ENCODE data around the gene ASPRV1.

Gene ASPRV1

DNA sequence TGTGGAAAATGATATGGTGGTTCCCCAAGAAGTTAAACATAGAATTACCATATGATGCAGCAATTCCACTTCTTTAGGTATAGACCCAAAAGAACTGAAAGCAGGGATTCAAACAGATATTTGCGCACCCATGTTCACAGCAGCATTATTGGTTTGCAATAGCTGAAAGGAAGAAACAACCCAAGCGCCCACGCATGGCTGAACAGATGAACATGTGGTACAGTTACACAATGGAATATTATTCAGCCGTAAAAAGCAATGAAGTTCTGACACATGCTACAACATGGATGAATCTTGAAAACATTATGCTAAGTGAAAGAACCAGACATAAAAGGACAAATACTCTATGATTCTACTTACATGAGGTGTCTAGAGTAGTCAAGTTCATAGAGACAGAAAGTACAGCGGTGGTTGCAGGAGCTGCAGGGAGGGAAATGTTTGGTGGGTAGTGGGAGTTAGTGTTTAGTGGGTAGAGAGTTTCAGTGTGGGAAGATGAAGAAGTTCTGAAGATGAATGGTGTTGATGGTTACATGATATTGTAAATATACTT is 26.7 kb upstream of the ASPRV1 start:
- DNase-seq (ENCODE audit: low spot score): no peak

DNA sequence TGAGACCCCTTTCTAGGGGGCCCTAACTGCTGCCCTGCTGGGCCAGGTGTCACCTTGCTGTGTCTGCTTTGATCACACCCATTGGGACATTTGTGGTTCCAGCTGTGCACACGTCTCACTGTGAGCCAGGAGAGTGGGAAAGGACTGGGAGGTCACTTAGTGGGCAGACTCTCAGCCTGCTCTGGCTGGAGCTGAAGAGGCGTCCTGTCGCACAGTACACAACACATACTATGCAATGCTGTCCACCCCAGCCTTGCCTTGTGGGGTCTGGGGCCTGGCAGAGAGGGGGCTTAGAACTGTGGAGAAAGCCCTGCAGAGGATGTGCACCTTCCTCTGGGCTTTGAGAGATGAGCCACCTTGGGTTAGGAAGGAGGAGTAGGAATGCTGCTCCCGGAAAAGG is 25.3 kb upstream of the ASPRV1 start:
- DNase-seq (ENCODE audit: low spot score): no peak

DNA sequence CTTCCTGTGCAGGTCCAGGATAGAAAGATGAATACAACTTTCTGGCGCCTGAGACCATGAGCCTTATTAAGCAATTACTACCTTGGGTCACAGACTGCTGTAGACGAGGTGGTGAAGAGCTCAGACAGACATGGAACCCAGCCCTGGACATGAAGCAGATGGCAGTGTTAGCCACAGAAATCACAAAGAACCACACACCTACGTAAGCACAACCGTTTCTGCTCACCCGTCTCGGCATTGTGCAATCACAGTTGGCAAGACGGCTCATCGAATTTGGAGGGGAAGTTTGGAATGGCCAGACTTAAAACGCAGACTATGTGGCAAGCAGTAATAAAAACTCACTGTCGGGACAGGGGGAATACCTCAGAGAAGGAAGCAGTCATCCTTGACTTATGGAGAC is 24.3 kb upstream of the ASPRV1 start:
- no peak for DNase-seq (ENCODE audit: low spot score)

DNA sequence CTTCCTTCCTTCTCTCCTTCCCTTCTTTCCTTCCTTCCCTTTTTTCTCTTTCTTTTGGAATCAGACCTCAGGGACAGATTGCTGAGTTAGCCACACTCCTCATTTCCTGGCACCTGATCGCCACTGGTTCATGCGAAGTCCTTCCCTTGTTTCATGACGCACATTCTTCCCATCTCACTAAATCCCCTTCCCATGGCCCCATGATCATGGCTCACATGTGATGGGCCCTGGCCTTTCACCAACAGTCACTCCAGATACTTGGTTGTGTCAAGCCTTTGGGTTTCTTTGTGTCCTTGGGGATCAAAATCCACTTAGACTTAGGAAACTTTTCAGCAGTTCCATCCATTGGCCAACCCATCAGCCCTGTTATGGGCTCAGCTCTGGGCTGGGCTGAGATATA is 23.8 kb upstream of the ASPRV1 start:
- DNase-seq (ENCODE audit: low spot score): no peak

DNA sequence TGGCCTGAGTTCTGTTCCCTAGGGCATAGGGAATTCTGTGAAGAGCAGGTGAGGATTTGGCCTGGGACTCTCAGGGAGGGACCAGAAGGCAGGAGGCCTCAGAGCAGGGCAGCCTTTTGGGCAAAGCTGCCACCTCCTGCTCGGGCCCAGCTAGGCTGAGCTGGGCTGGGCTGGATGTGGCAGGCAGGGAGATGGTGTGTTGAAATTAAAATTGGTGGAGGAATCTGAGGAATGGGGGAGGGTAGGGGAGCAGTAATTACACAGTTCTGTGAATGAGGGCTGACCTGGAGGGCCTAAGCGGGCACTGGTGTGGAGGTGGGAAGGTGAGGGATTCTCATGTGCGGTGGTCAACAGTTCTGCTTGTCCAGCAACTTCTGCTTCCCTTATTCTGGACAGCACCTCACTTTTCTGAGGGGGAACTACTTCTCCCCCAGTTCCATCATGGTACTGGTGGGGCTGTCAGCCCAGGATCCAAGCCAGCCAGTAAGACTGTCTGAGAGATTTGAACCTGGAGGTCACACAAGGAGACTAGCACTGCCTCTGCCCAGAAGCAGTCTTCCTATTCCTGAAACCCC is 22.0 kb upstream of the ASPRV1 start:
- no peak for DNase-seq (ENCODE audit: low spot score)

DNA sequence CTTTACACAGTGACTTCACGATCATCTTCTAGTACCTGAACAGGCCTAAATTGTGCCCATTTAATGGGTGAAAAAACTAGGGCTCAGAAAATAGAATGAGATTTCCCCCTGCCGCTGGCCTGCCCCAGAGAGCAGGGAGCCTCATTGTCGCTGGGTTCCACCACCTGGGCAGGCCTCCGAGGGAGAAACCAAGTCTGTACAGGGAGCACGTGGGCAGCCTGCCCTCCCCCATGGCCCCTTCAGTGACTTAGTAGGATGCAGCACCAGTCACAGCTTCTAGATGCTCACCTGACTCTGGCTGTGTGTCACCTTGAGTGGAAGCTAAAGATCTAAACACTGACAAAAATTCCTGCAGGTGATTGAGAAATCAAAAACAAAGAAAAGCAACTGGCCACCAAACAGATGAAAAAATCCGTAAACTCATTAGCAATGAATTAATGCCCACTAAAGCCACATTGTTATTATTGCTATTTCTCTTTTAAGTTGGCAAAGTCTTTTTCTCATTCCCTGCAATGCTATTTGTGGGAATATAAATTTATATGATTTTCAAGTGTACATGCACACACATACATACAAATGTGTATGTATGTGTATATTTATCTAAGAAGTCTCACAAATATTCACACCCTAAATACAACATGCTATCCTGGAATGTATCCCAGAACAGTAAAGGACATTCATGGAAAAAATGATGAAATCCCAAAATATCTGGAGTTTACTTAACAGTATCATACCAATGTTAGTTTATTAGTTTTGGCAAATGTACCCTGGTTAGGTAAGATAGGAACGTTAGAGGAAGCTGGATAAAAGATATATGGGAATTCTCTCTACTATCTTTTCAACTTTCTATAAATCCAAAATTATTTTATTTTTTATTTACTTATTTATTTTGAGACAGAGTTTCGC is 18.7 kb upstream of the ASPRV1 start:
- no peak for DNase-seq (ENCODE audit: low spot score)

DNA sequence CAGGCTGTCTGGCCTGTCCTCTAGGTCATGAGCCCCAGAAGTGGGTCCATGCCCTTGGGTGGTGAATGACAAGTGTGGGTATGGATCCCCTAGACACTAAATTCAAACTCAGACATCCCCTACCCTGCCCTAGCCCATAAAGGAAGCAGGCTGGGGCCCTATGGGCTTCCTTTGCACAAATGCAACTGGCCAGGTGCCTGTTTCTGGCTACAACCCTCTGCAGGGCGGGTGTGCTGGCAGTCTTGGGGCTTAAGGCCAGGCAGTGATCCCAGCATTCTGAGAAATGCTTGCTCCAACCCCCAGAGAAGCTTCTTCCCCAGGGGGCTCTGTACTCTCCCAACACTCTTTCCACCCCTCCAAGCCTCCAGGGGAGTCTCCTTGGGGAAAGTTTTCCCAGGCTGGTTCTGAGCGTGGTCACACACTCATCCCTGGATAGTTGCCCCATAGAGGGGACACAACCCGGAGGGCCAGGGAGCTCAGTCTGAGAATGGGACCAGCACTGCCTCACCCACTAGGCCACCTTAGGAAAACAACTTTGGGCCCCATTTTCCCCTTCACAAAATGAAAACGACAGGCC is 16.6 kb upstream of the ASPRV1 start:
- no peak for DNase-seq (ENCODE audit: low spot score)

DNA sequence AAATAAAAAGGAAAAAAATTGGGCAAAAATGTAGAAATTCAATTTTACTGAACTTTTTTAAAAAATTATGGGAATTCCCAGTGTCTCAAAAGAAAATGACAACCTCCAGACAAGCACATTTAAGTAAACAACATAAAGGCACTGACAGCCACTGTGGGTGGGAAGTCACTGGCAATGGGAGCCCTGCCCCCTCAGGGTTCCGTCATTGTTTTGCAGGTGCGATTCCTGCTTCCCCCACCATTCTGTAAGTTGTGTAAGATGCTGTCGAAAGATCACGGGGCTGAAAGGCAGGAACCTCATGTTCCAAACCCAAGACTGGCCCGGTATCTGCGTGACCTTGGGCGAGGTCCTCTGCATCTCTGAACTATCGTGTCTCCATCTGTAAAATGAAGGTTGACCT is 15.8 kb upstream of the ASPRV1 start:
- DNase-seq (ENCODE audit: low spot score): no peak

DNA sequence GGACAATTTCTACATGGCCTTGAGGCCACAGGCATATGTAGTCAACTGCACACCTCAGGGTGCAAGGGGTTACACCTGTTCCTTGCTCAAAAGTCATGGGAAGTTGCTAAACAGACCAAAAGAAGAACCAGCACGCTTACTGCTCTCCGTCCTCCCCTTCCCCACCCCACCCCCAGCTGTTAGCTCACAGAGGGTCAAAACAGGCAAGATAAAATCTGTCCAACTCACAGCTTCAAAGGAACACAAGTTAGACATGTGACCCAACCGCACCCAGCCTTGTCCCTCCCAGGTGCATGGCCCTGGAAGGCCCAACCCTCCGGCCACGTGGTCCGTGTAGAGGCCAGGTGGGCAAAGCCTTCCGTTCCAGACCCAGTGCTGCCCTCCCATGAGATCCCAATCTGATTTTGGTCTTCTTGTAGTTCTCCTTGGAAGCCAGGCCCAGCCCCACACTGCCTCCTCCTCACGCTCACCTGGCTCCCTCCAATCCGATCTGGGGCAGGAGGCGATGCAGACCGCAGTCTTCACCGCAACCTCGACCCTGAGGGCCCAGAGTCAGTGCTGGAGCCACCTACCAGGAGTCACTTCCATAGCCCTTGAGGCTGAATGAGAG is 14.5 kb upstream of the ASPRV1 start:
- DNase-seq (ENCODE audit: low spot score): no peak

DNA sequence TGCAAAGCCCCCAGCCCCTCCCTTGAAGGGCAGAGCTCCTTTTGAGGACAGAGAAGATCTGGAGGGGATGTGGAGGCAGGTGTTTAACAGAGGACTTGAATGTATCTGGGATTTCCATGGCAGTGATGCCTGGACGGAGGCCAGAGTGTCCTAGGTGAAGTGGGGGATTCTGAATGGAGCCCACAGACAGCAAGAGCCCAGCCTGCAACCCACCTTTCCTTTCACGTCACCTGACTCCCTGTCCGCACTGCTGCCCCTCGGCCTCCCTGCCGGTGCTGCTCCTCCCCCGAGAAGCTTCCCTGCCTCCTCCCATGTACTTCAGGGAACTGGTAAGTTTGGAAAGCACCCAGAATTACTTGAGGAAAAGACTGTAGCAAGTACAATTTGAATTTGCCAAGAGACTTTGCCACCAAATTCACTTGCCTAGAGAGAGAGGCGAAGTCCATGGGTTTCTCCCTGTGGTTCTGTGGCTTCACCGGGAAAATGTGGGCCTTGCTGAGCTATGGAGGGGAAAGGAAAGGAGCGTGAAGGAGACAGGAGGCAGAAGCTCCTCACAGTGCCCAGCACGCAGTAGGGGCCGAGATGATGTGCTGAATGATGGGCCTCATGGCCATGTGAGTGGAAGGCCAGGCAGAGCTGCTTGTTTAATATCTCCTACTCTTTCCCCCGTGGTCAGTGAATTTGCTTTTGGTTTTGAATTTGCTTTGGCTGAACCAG is 13.9 kb upstream of the ASPRV1 start:
- DNase-seq (ENCODE audit: low spot score): no peak

DNA sequence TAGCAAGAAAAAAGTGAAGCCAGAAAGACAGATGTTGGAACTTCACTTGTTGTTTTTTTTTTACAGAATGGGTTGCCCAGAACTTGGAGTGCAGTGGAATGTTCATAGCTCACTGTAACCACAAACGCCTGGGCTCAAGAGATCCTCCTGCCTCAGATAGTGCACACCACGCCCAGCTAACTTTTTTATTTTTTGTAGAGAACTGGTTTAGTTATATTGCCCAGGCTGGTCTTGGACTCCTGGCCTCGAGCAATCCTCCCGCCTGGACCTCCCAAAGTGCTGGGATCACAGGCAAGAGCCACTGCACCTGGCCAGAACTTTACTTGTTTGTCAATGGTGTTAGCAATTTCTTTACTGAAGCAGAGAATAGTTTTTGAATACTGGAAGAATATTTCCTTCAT is 11.9 kb upstream of the ASPRV1 start:
- DNase-seq (ENCODE audit: low spot score): no peak

DNA sequence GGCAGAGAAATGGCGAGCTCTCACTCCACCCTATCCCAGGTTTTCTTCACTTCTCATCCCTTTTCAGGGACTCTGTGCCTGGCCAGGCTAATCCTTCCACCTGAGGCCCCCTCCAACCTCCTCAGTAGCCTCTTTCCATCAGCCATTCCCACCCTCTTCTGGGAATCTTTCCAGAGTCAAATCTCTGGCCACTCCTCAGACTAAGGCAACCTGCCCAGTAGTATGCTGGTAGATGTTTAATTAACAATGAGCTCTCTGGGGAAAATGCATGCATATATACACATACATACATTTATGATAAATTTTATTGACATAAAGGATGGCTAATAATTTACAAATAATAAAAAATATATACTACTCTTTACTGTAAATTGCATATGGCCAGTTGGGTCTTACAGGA is 11.4 kb upstream of the ASPRV1 start:
- DNase-seq (ENCODE audit: low spot score): no peak

DNA sequence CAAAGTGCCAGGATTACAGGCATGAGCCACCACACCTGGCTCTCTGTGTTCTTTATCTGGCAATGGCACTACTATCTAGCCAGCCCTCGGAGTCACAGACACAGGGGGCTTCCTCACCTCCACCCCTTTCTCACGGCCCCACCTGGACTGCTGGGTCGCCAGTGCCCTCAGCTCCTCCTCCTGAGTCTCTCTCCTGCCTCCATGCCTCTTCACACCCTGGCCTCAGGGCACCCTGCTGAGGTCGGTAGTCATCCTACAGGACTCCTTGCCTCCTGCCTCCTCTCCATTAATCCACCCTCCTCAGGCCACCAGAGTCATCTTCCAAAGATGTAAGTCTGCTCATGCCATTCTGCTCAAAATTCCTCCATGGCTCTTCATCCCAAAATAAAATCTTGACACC is 8.6 kb upstream of the ASPRV1 start:
- no peak for DNase-seq (ENCODE audit: low spot score)

DNA sequence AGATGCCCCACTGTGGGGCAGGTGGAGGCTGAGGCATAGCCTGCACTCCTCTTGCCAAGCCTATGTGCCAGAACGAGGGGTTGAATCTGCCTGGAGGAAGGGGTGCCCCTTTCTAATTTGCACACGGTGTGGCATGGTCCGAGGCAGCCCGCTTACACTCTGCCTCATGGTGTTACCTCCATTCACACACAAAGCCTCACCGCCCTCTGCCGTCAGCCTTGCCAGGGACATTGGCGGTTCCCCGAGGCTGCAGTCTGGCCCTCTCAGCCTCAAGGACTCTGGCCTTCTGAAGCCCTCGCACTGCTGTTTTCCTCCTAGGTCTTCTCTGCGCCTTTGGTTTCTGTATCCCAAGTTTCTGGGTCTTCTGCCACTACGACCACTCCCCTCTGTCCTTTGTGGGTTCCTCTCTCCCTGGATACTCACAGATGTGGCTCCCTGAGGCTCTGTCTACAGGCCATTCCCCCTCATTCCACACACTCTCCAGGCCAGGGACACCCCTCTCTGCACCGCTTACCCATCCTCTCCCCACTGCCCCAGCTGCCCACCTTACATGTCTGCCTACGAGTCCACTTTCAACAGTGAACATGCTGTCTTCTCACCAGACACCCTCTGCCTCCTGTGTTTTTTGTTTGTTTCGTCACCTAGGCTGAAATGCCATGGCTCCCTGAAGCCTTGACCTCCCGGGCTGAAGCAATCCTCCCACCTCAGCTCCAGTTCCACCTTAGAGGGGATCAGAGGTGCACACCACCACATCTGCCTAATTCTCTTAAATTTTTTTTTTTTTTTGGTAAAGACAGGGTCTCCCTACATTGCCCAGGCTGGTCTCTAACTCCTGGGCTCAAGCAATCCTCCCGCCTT is 7.9 kb upstream of the ASPRV1 start:
- no peak for DNase-seq (ENCODE audit: low spot score)

DNA sequence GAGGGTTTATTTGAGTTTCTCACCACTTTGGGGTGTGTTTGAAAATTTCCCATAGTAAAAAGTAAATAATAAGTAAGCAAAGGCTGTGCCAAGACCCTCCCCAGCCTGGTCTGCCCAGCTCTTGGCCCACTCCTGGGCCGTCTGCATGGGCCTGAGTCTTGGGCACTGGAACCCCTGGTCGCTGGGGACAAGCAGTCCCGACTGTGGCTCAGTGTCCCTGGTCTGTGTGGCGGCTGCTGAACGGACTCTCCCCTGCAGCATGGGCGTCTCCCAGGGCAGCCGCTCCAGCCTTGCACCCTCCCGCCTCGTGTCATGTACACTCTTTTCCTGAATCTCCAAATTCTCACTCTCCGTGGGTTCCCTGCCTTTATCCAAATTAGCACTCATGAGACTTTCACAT is 7.2 kb upstream of the ASPRV1 start:
- no peak for DNase-seq (ENCODE audit: low spot score)

DNA sequence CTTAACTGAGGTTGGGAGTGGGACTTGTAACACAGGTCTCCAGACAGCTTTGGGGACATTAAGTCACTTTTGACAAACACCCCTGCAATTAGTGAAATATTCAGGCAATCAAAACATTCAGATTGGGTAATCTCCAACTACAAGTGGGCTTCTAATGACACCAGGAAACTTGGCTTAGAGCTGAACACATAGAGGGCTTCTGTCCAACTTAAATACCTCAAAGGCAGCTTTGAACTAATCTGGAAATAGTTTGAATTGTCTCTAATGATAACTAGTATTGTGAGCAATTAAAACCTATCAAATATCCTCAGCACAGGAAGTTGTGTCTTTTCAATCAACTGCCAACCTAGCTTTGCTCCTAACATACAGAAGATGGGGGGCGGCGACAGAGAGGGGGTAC is 5.1 kb upstream of the ASPRV1 start:
- DNase-seq (ENCODE audit: low spot score): no peak

DNA sequence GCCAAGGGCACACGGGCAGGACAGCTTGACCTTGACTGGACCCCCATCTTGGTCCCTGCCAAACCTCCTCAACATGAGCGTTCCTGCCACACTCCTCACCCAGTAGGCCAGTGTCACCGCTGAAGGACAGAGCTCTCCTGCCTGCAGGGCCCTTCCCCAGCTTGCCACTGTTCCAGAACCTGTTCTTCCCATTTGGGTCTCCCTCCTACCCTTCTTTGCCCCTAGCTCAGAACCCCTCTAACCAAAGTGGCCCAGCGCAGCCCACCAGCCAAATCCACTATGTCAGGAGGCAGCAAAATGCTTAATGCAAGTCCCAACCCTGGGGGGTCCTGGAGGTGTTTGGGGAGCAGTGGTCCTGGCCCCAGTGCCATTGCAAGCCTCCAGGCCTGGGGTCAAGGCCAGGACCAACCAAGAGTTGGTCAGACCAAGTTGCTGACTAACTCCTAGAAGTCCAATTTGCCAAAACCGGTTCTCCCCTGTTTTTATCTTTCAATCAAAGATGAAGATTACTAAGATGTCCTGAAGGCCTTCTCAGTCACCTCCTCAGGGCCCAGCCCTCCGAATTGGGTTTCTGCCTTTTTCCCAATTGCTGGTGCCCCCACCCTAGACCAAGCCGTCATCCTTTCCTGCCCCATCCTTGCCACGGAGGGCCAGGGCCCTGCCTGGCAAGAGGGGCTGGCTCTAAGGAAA is 4.5 kb upstream of the ASPRV1 start:
- no peak for DNase-seq (ENCODE audit: low spot score)

DNA sequence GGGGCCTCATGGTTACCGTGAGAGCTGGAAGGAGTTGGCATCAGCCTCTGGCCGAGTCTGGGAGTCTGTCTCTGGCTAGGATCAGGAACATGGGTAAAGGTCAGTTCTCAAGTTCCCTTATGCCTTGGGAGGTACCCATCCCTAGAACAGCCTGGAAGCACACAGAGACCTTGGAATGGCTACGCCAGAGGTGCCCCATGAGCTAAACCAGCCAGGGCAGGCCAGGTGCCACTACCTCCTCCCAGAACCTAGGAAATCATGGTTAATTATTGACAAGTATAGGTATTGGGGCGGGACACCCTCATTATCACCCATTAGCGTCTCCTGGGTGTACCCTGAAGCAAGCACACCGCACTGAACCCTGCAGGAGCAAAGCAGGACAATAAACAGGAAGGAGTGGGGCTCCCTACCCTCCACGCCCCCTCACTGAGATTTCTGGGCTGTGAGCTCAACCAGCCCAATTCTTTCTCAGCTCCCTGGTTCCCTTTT is 3.0 kb upstream of the ASPRV1 start:
- no peak for DNase-seq (ENCODE audit: low spot score)

DNA sequence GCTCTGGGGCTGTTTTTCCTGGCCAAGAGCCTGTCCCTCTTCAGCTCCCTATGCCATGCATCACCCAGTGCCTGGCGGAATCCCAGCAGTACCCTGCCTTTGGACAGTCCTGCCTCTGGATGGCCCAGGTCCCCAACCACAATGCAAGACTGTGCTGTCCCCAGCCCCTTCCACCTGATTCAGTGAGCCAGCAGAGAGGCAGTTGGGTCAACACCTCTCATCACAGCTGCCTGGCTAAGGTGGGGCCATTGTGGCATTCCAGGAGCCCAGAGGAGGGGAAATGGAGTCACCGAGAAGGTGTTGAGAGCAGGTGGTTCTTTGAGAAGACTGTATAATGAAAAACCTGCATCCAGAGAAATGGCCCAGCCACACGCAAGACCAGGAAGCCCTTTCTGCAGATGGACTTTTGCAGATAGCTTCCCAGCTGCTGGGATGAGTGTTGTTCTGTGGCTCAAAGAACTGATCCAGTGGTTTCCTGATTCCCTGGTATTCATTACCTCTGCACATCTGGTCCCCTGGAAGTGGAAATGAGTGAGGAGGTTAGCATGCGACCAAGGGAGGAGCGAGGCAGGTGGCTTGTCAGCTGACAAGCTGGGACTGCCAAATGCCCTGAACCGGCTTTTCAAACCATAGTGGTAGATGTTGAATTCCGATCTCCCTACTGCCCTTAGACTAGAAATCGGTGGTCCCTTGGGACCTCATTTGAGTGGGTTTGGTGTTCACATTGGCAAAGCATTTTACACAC is 1.7 kb upstream of the ASPRV1 start:
- no peak for DNase-seq (ENCODE audit: low spot score)

DNA sequence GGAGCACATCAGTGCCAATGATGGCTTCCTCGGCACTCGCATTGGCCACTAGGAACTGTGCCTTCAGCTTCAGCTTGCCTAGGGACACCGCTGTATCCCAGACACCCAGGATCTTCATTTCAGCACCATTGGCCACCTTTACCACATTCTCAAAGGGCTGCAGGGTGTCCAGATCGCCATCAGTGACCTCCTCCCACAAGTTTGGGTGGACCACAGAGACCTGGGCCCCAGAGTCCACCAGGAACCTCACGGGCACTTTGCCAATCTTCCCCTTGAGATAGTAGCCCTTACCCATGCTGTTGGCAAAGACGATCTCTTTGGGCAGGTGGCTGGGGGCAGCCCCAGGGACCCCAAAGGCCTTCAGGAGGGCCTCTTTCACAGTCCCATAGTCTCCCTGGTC is 610 bp downstream of the ASPRV1 start:
- no peak for DNase-seq (ENCODE audit: low spot score)

Measured in ecto neural progenitor cell (in vitro differentiated cells).